ENCODE data around the gene DLL3.

DNA sequence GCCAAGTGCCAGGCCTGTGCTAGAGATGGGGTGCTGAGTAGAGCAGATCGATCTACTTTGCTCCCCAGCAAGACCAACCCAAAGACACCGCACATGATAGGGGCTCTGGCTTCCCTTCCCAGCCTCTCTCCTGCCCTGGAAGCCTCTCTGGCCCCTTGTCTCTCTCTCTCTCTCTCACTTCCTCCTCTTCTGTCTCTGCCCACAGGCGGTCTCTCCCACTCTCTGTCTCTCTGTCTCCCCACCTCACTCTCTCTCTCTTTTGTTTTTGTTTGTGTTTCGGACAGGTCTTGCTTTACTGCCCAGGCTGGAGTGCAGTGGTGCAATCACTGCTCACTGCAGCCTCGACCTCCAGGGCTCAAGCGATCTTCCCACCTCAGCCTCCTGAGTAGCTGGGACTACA is 17.5 kb downstream of the DLL3 start:
- TF ChIP-seq, protein P1, sequence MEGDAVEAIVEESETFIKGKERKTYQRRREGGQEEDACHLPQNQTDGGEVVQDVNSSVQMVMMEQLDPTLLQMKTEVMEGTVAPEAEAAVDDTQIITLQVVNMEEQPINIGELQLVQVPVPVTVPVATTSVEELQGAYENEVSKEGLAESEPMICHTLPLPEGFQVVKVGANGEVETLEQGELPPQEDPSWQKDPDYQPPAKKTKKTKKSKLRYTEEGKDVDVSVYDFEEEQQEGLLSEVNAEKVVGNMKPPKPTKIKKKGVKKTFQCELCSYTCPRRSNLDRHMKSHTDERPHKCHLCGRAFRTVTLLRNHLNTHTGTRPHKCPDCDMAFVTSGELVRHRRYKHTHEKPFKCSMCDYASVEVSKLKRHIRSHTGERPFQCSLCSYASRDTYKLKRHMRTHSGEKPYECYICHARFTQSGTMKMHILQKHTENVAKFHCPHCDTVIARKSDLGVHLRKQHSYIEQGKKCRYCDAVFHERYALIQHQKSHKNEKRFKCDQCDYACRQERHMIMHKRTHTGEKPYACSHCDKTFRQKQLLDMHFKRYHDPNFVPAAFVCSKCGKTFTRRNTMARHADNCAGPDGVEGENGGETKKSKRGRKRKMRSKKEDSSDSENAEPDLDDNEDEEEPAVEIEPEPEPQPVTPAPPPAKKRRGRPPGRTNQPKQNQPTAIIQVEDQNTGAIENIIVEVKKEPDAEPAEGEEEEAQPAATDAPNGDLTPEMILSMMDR (IDR thresholded peaks at IDR 0.05; ENCODE audit: low read length), result no peak
- TF ChIP-seq EZH2 (IDR thresholded peaks at IDR 0.05; ENCODE audit: borderline replicate concordance, low read length), result no peak

All from OCI-LY1 (cell line).